Caco-2 (cell line): ENCODE data around the gene CD247. TPM values are rescaled to one million over a fixed set of nuclear protein-coding genes. Genes with fewer than 3 reads are reported as not detected.
A peak's percentile ranks its signal among the peaks of the same experiment; 100 is the strongest.

ENCODE experiments used
- Bru-seq: library from RNA; stranded (reverse); fragments of 400-500 nt; gene quantifications from one replicate; lab custom pipeline; 2021; lab: Mats Ljungman, UMichigan
- BruChase-seq, 2 experiments: library from RNA; stranded (reverse); fragments of 400-500 nt; gene quantifications; one replicate each; lab custom pipeline; 2021; lab: Mats Ljungman, UMichigan
- BruUV-seq: library from RNA; stranded (reverse); fragments of 400-500 nt; replicated peaks from 2 replicates; lab custom pipeline; 2021; lab: Mats Ljungman, UMichigan
- CTCF ChIA-PET: fragments of 300-600 bp; sonication (Branson Sonifier 250); formaldehyde crosslinking; loops from one replicate; lab custom pipeline; 2022; ENCODE audit warnings: antibody characterized with exemption; lab: Charles Lee
- POLR2A ChIA-PET: fragments of 300-600 bp; sonication (Branson Sonifier 250); formaldehyde crosslinking; loops from one replicate; lab custom pipeline; 2022; ENCODE audit warnings: antibody characterized with exemption; lab: Charles Lee
- DNase-seq, 2 experiments: peaks; one replicate each; pipeline versions ENCODE4 v3.0.0 to v3.0.0-alpha.2; 2020 to 2022
- H3K27me3 ChIP-seq: replicated peaks from 2 replicates; pipeline ENCODE4 v1.6.0; 2011; ENCODE audit warnings: low read length; ENCODE audit not compliant: control insufficient read depth, insufficient read depth
- H3K36me3 ChIP-seq: 2 replicates; pipeline ENCODE4 v1.5.1; 2011; ENCODE audit warnings: low read length; ENCODE audit not compliant: control insufficient read depth, insufficient read depth
- H3K4me1 ChIP-seq: fragments of 250-450 bp; sonication (Bioruptor Pico); 2 replicates; pipeline ENCODE4 v1.5.1; 2020; ENCODE audit warnings: mild to moderate bottlenecking
- H3K4me3 ChIP-seq: 2 replicates; pipeline ENCODE4 v1.5.1; 2011; ENCODE audit warnings: low read depth, mild to moderate bottlenecking, control low read depth, low read length
- H3K9me3 ChIP-seq: fragments of 250-450 bp; sonication (Bioruptor Pico); 2 replicates; pipeline ENCODE4 v1.5.1; 2020; ENCODE audit warnings: mild to moderate bottlenecking, moderate library complexity
- H3K27ac Mint-ChIP-seq: one replicate; pipeline ENCODE4 v1.8.0; 2022; ENCODE audit warnings: mixed read lengths; ENCODE audit not compliant: unreplicated experiment
- H3K27me3 Mint-ChIP-seq: one replicate; pipeline ENCODE4 v1.8.0; 2022; ENCODE audit warnings: mixed read lengths; ENCODE audit not compliant: insufficient read depth, unreplicated experiment
- H3K36me3 Mint-ChIP-seq: one replicate; pipeline ENCODE4 v1.8.0; 2022; ENCODE audit warnings: mild to moderate bottlenecking, mixed read lengths; ENCODE audit not compliant: insufficient read depth, unreplicated experiment
- H3K4me1 Mint-ChIP-seq: one replicate; pipeline ENCODE4 v1.8.0; 2022; ENCODE audit warnings: low read depth, mixed read lengths; ENCODE audit not compliant: unreplicated experiment
- H3K4me3 Mint-ChIP-seq: one replicate; pipeline ENCODE4 v1.8.0; 2022; ENCODE audit warnings: mild to moderate bottlenecking, moderate library complexity, mixed read lengths; ENCODE audit not compliant: unreplicated experiment
- H3K9me3 Mint-ChIP-seq: one replicate; pipeline ENCODE4 v1.8.0; 2022; ENCODE audit warnings: mixed read lengths; ENCODE audit not compliant: unreplicated experiment
- CTCF ChIP-seq, 2 experiments: fragments of 200-600 bp in 1 of 2; IDR thresholded peaks; 1 replicate in 1 of 2; 2 replicates in 1 of 2; pipeline versions ENCODE4 v1.5.1 to v1.8.0; 2011 to 2022; ENCODE audit warnings: antibody characterized with exemption in 1 of 2, control low read depth in 1 of 2, inconsistent platforms in 1 of 2, low read depth in 1 of 2, low read length in 1 of 2, mild to moderate bottlenecking in 1 of 2, moderate library complexity in 1 of 2; ENCODE audit not compliant: insufficient read depth in 1 of 2, severe bottlenecking in 1 of 2, unreplicated experiment in 1 of 2
- intact Hi-C: fragments of 100-400 bp; cut with micrococcal nuclease; formaldehyde crosslinking; loops from one replicate; pipeline ENCODE4 v1.10.0; 2022; ENCODE audit not compliant: unreplicated experiment
- long read RNA-seq: library from polyadenylated mRNA; stranded (forward); transcript quantifications from one replicate; pipeline ENCODE4 v2.0.0, GENCODE V29; 2022
- total RNA-seq: library from RNA; stranded (reverse); gene quantifications from 2 replicates; pipeline ENCODE4 v1.2.3, GENCODE V29; 2022

Gene CD247
- total RNA-seq = not detected in 2 replicates
- Bru-seq, nascent RNA = percentile 10 among the genes with signal in this experiment
- BruChase-seq, experiment 1, labeled RNA remaining after a 2-hour chase = percentile 17 among the genes with signal in this experiment
- percentile 19 among the genes with signal in this experiment for BruChase-seq, experiment 2, labeled RNA remaining after a 6-hour chase
- long read RNA-seq = 0 reads

- intact Hi-C loops = no loop called here
- Mint-ChIP-seq H3K9me3 (no peaks in the 10 kb centered on the region), H3K4me3 (no peak within 1 kb of the TSS), H3K27me3 (no peaks in the 10 kb centered on the region), H3K4me1 (no peaks in the 10 kb centered on the region), H3K36me3 (no peaks in the 10 kb centered on the region), H3K27ac (no peak within 1 kb of the TSS)
- ChIA-PET CTCF (no interaction called here), POLR2A (no interaction called here)
- BruUV-seq = no TSS peak
- Histone ChIP-seq H3K4me1 (no peaks in the 10 kb centered on the region), H3K4me3 (no peak within 1 kb of the TSS), H3K36me3 (no peaks in the 10 kb centered on the region), H3K9me3 (peaks cover 3% of the 10 kb centered on the region; the same call in 1 of the 2 replicates), H3K27me3 (no peaks in the 10 kb centered on the region)
- no peak for TF ChIP-seq CTCF (IDR thresholded peaks at IDR 0.05; ENCODE audit: insufficient read depth in 1 of 2, low read depth in 1 of 2, low read length in 1 of 2, severe bottlenecking in 1 of 2, unreplicated experiment in 1 of 2)
- no peak for DNase-seq
These were observed at the start of gene CD247 for GRCh38 chr1:167518331-167518700. Gene CD247, minus strand, starts transcription at chr1:167518529. Its CDS starts 64 bp downstream, at chr1:167518465.

- DNase-seq = no peak
- no TSS peak for BruUV-seq
- ChIA-PET POLR2A (no interaction called here), CTCF (no interaction called here)
- no peak overlapping the region for H3K27ac Mint-ChIP-seq
- Histone ChIP-seq H3K27me3 (no peaks in the 10 kb centered on the region), H3K36me3 (no peaks in the 10 kb centered on the region), H3K4me3 (no peak overlapping the region), H3K9me3 (no peaks in the 10 kb centered on the region), H3K4me1 (no peaks in the 10 kb centered on the region)
- TF ChIP-seq CTCF (IDR thresholded peaks at IDR 0.05; ENCODE audit: insufficient read depth in 1 of 2, low read depth in 1 of 2, low read length in 1 of 2, severe bottlenecking in 1 of 2, unreplicated experiment in 1 of 2) = no peak
- H3K4me3 Mint-ChIP-seq = no peak overlapping the region
- no peaks in the 10 kb centered on the region for H3K9me3 Mint-ChIP-seq
- intact Hi-C loops = no loop called here
- H3K36me3 Mint-ChIP-seq = no peaks in the 10 kb centered on the region
- H3K27me3 Mint-ChIP-seq = no peaks in the 10 kb centered on the region
- peaks cover 8% of the 10 kb centered on the region for H3K4me1 Mint-ChIP-seq
These were observed 49.3 kb upstream of the CD247 start for GRCh38 chr1:167567663-167568062.

DNA sequence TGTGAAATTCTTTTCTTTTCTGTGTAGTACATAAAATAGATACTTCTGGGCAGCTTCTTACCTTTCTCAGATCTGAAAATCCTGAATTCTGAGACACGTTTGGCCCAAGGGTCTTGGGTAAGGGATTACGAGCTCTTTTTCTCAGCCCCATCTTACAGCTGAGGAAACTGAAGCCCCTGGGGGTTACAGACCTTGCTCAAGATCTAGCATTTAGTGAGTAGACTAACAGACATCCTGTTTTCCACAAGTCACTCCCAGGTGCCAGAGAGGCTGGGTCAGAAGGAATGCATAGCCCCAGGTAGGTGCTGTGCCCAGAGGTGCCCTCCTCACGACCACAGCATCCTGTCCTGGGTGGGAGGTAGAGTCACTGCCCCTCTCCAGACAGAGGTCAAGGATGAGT, 48.4 kb upstream of the CD247 start:
- Histone ChIP-seq H3K9me3 (no peaks in the 10 kb centered on the region), H3K27me3 (no peaks in the 10 kb centered on the region), H3K4me1 (no peaks in the 10 kb centered on the region), H3K36me3 (no peaks in the 10 kb centered on the region), H3K4me3 (no peak overlapping the region)
- no peak overlapping the region for H3K4me3 Mint-ChIP-seq
- H3K27ac Mint-ChIP-seq = no peak overlapping the region
- peaks cover 8% of the 10 kb centered on the region for H3K4me1 Mint-ChIP-seq
- intact Hi-C loops = no loop called here
- no peaks in the 10 kb centered on the region for H3K27me3 Mint-ChIP-seq
- no TSS peak for BruUV-seq
- no peaks in the 10 kb centered on the region for H3K9me3 Mint-ChIP-seq
- CTCF ChIA-PET = no interaction called here
- POLR2A ChIA-PET = no interaction called here
- no peaks in the 10 kb centered on the region for H3K36me3 Mint-ChIP-seq
- no peak for TF ChIP-seq CTCF (IDR thresholded peaks at IDR 0.05; ENCODE audit: insufficient read depth in 1 of 2, low read depth in 1 of 2, low read length in 1 of 2, severe bottlenecking in 1 of 2, unreplicated experiment in 1 of 2)
- no peak for DNase-seq
